Muscle layer of duodenum (tissue), 2 donors: ENCODE data around the gene WWOX.

Source experiments
- H3K27ac ChIP-seq: one replicate; pipeline ENCODE4 v1.7.0; 2013; ENCODE audit warnings: mild to moderate bottlenecking, low read length
- H3K27me3 ChIP-seq: one replicate; pipeline ENCODE4 v1.7.0; 2013; ENCODE audit warnings: low read depth, mild to moderate bottlenecking, control low read depth, low read length
- H3K36me3 ChIP-seq, 2 donors: one replicate each; pipeline ENCODE4 v1.7.0; 2013; ENCODE audit warnings: low read length in 2 of 2, control low read depth in 1 of 2, mild to moderate bottlenecking in 1 of 2; ENCODE audit not compliant: insufficient read depth in 2 of 2, control insufficient read depth in 1 of 2
- H3K4me1 ChIP-seq, 2 donors: one replicate each; pipeline ENCODE4 v1.7.0; 2013; ENCODE audit warnings: low read length in 2 of 2, mild to moderate bottlenecking in 2 of 2, control low read depth in 1 of 2, moderate library complexity in 1 of 2; ENCODE audit not compliant: insufficient read depth in 2 of 2, control insufficient read depth in 1 of 2
- H3K4me3 ChIP-seq, 2 donors: one replicate each; pipeline ENCODE4 v1.7.0; 2013; ENCODE audit warnings: low read length in 2 of 2, low read depth in 1 of 2, mild to moderate bottlenecking in 1 of 2
- H3K9me3 ChIP-seq, 2 donors: one replicate each; pipeline ENCODE4 v1.7.0; 2013; ENCODE audit warnings: low read length in 2 of 2, control low read depth in 1 of 2, mild to moderate bottlenecking in 1 of 2; ENCODE audit not compliant: control insufficient read depth in 1 of 2
- donor health status: healthy.

WWOX gene

GRCh38 chr16:78443542-78444364, 344.3 kb downstream of the WWOX start:
- no peak overlapping the region for H3K4me3 ChIP-seq
- no peaks in the 10 kb centered on the region for H3K9me3 ChIP-seq
- no peaks in the 10 kb centered on the region for H3K27me3 ChIP-seq
- H3K36me3 ChIP-seq: no peaks in the 10 kb centered on the region
- no peaks in the 10 kb centered on the region for H3K4me1 ChIP-seq
- H3K27ac ChIP-seq: no peak overlapping the region

GRCh38 chr16:78445818-78446217, 346.4 kb downstream of the WWOX start:
- Histone ChIP-seq H3K36me3 (no peaks in the 10 kb centered on the region), H3K27me3 (no peaks in the 10 kb centered on the region), H3K9me3 (no peaks in the 10 kb centered on the region), H3K4me3 (no peak overlapping the region), H3K27ac (no peak overlapping the region), H3K4me1 (no peaks in the 10 kb centered on the region)

DNA sequence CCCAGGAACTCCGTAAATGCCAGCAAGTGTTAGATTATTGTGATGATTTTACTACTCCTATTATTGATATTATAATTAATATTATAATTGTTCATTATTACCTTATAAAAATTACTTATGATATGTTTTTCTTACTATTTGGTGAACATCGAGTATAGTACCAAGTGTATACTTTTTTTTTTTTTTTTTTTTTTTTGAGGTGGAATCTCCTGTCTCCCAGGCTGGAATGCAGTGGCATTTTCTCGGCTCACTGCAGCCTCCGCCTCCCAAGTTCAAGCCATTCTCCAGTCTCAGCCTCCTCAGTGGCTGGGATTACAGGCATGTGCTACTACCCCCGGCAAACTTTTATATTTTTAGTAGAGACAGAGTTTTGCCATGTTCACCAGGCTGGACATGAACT, 347.0 kb downstream of the WWOX start:
- H3K9me3 ChIP-seq: no peaks in the 10 kb centered on the region
- no peak overlapping the region for H3K27ac ChIP-seq
- H3K27me3 ChIP-seq: no peaks in the 10 kb centered on the region
- no peaks in the 10 kb centered on the region for H3K36me3 ChIP-seq
- no peak overlapping the region for H3K4me3 ChIP-seq
- no peaks in the 10 kb centered on the region for H3K4me1 ChIP-seq

DNA sequence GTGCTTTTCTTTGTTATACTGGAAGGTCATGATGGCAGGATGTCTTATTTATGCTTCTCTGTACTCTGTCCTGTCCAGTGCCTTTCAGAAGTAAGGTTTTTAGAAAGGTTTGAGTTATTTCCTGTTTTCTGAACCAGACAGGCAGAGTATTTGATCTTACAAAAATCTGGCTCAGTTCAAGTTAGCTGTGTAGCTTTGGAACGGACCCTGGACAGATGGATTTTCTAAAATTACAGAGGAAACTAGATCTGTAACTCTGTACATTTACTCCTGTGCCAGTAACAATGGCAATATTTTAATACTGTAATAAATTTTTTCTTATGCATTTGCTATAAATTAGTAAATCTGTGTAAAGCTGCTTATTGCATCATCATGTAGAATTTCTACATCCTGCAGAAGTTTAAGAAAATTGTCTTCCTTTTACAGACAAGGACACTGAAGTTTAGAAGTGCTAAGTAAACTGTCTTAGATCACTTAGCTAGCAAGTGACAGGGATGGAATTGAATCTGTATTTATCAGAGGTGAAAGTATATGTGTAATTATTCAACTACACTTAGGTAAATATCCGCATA, 347.6 kb downstream of the WWOX start:
- Histone ChIP-seq H3K4me3 (no peak overlapping the region), H3K4me1 (no peaks in the 10 kb centered on the region), H3K9me3 (no peaks in the 10 kb centered on the region), H3K27ac (no peak overlapping the region), H3K27me3 (no peaks in the 10 kb centered on the region), H3K36me3 (no peaks in the 10 kb centered on the region)

GRCh38 chr16:78448658-78449271, 349.3 kb downstream of the WWOX start:
- H3K9me3 ChIP-seq: no peaks in the 10 kb centered on the region
- H3K36me3 ChIP-seq: no peaks in the 10 kb centered on the region
- H3K27me3 ChIP-seq: no peaks in the 10 kb centered on the region
- no peak overlapping the region for H3K4me3 ChIP-seq
- no peak overlapping the region for H3K27ac ChIP-seq
- no peaks in the 10 kb centered on the region for H3K4me1 ChIP-seq

GRCh38 chr16:78450255-78450654, 350.8 kb downstream of the WWOX start:
- H3K4me1 ChIP-seq: no peaks in the 10 kb centered on the region
- H3K36me3 ChIP-seq: no peaks in the 10 kb centered on the region
- H3K9me3 ChIP-seq: no peaks in the 10 kb centered on the region
- H3K27me3 ChIP-seq: no peaks in the 10 kb centered on the region
- no peak overlapping the region for H3K27ac ChIP-seq
- no peak overlapping the region for H3K4me3 ChIP-seq

- Histone ChIP-seq H3K4me3 (no peak overlapping the region), H3K27me3 (no peaks in the 10 kb centered on the region), H3K27ac (no peak overlapping the region), H3K9me3 (no peaks in the 10 kb centered on the region), H3K36me3 (no peaks in the 10 kb centered on the region), H3K4me1 (no peaks in the 10 kb centered on the region)
Observed at GRCh38 chr16:78452025-78452555, 352.6 kb downstream of the WWOX start.

DNA sequence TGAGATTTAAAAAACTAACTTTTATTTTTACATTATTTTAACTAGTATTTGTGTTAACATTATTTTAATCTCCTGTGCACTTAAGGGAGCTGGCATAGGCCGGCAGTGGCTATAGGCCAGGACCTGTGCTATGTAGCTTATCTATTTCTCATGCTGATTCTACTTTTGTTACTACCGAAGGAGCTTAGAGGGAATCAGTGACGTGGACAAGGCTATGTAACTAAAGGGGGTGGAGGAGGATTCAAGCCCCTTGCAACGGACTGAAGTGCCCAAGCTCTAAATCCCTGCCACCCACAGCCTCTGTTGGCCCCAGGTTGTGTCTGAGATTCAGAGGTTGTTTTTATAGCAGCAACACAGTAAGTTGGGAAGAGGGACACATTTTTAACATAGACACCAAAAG, 356.4 kb downstream of the WWOX start:
- Histone ChIP-seq H3K9me3 (no peaks in the 10 kb centered on the region), H3K27ac (no peak overlapping the region), H3K27me3 (no peaks in the 10 kb centered on the region), H3K36me3 (no peaks in the 10 kb centered on the region), H3K4me3 (no peak overlapping the region), H3K4me1 (no peaks in the 10 kb centered on the region)

- Histone ChIP-seq H3K4me1 (no peaks in the 10 kb centered on the region), H3K4me3 (no peak overlapping the region), H3K9me3 (no peaks in the 10 kb centered on the region), H3K27ac (no peak overlapping the region), H3K27me3 (no peaks in the 10 kb centered on the region), H3K36me3 (no peaks in the 10 kb centered on the region)
Observed at GRCh38 chr16:78458588-78458987, 359.1 kb downstream of the WWOX start.

DNA sequence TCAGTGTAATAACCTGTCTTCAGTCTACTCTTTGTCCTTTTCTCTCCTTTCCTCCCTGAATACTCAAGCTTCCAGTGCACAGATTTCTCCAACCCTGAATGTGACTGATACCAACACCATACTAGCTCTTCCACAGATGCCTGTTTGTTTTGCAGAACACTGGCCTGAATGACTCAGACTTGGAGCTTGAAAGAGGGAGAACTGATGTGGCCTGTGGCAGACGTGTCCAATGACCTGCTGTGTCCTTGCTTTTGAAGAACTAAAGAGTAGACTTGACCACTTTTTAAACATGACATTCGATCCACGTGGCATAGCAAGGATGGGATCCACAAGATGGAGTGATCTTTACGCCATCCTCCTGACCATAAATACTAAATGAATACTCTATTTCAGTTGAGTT, 361.0 kb downstream of the WWOX start:
- H3K27me3 ChIP-seq: no peaks in the 10 kb centered on the region
- H3K36me3 ChIP-seq: no peaks in the 10 kb centered on the region
- H3K4me3 ChIP-seq: no peak overlapping the region
- no peak overlapping the region for H3K27ac ChIP-seq
- no peaks in the 10 kb centered on the region for H3K9me3 ChIP-seq
- no peaks in the 10 kb centered on the region for H3K4me1 ChIP-seq

GRCh38 chr16:78461087-78461486, 361.6 kb downstream of the WWOX start:
- Histone ChIP-seq H3K36me3 (no peaks in the 10 kb centered on the region), H3K4me1 (no peaks in the 10 kb centered on the region), H3K4me3 (no peak overlapping the region), H3K9me3 (no peaks in the 10 kb centered on the region), H3K27me3 (no peaks in the 10 kb centered on the region), H3K27ac (no peak overlapping the region)
